Neural cell (in vitro differentiated cells): ENCODE measurements around the gene BIVM. TPM values are rescaled to one million over a fixed set of nuclear protein-coding genes. Genes with fewer than 3 reads are reported as not detected.
"Not testable (repeated sequence)": the region's sequence is repeated elsewhere in the genome, so short reads cannot be mapped to it uniquely, and the experiment has no call there.

Experiments used
- H2AFZ ChIP-seq: fragments of 200-600, 300-800 bp; sonication (generic), shearing (Covaris generic); 2 replicates; pipeline ENCODE4 v1.6.0; 2014; ENCODE audit warnings: low read depth, mild to moderate bottlenecking, antibody characterized with exemption, low read length, moderate library complexity
- H3F3A ChIP-seq: fragments of 200-600 bp; shearing (Covaris generic); 2 replicates; pipeline ENCODE4 v1.6.1; 2016; ENCODE audit warnings: mild to moderate bottlenecking, moderate library complexity, mixed read lengths, antibody characterized with exemption, low read length; ENCODE audit not compliant: insufficient read depth, poor library complexity, severe bottlenecking
- H3K27ac ChIP-seq: fragments of 200-600, 300-800 bp; sonication (generic), shearing (Covaris generic); 2 replicates; pipeline ENCODE4 v1.5.1; 2014; ENCODE audit warnings: mild to moderate bottlenecking, low read length, moderate library complexity
- H3K27me3 ChIP-seq: fragments of 300-800, 200-600 bp; sonication (generic), shearing (Covaris generic); 2 replicates; pipeline ENCODE4 v1.6.0; 2014; ENCODE audit warnings: mild to moderate bottlenecking, low read depth, low read length, moderate library complexity; ENCODE audit not compliant: insufficient read depth
- H3K36me3 ChIP-seq: fragments of 300-800, 200-600 bp; sonication (generic), shearing (Covaris generic); 2 replicates; pipeline ENCODE4 v1.5.1; 2014; ENCODE audit warnings: mild to moderate bottlenecking, antibody characterized with exemption, low read length, moderate library complexity; ENCODE audit not compliant: insufficient read depth
- H3K4me2 ChIP-seq: fragments of 300-800, 200-600 bp; sonication (generic), shearing (Covaris generic); 2 replicates; pipeline ENCODE4 v1.6.0; 2014; ENCODE audit warnings: mild to moderate bottlenecking, low read length
- H3K4me3 ChIP-seq: fragments of 300-800, 200-600 bp; sonication (generic), shearing (Covaris generic); 2 replicates; pipeline ENCODE4 v1.5.1; 2014; ENCODE audit warnings: mild to moderate bottlenecking, low read length, moderate library complexity
- H3K79me2 ChIP-seq: fragments of 200-600 bp; shearing (Covaris generic); replicated peaks from 2 replicates; pipeline ENCODE4 v1.6.0; 2014; ENCODE audit warnings: mild to moderate bottlenecking, low read length, moderate library complexity; ENCODE audit not compliant: insufficient read depth
- H3K9ac ChIP-seq: fragments of 300-800, 200-600 bp; sonication (generic), shearing (Covaris generic); 2 replicates; pipeline ENCODE4 v1.6.1; 2016; ENCODE audit warnings: mild to moderate bottlenecking, low read length, mixed read lengths
- H3K9me2 ChIP-seq: fragments of 200-600 bp; shearing (Covaris generic); 2 replicates; pipeline ENCODE4 v1.6.1; 2016; ENCODE audit warnings: mild to moderate bottlenecking, low read length, mixed read lengths; ENCODE audit not compliant: insufficient read depth
- H3K9me3 ChIP-seq: fragments of 200-600, 300-800 bp; sonication (generic), shearing (Covaris generic); 2 replicates; pipeline ENCODE4 v1.6.1; 2016; ENCODE audit warnings: mild to moderate bottlenecking, mixed run types, low read length, moderate library complexity, mixed read lengths
- H4K20me1 ChIP-seq: fragments of 200-600 bp; shearing (Covaris generic); 2 replicates; pipeline ENCODE4 v1.6.1; 2016; ENCODE audit warnings: mild to moderate bottlenecking, mixed run types; ENCODE audit not compliant: insufficient read depth
- EP300 ChIP-seq: fragments of 450-650 bp; conservative IDR thresholded peaks from 2 replicates; pipeline ENCODE4 v1.6.1; 2014; ENCODE audit warnings: antibody characterized with exemption, mild to moderate bottlenecking, moderate library complexity; ENCODE audit not compliant: poor library complexity, severe bottlenecking
- EZH2 ChIP-seq: fragments of 200-600, 300-800 bp; shearing (Covaris generic), sonication (generic); IDR thresholded peaks from 2 replicates; pipeline ENCODE4 v1.6.1; 2014; ENCODE audit warnings: antibody characterized with exemption, low read length, borderline replicate concordance, mild to moderate bottlenecking; ENCODE audit not compliant: insufficient read depth, poor library complexity, severe bottlenecking
- MXI1 ChIP-seq: fragments of 450-650 bp; conservative IDR thresholded peaks from 2 replicates; pipeline ENCODE4 v1.6.1; 2014; ENCODE audit warnings: antibody characterized with exemption, mild to moderate bottlenecking; ENCODE audit not compliant: poor library complexity, severe bottlenecking
- POLR2AphosphoS5 ChIP-seq: IDR thresholded peaks from 2 replicates; pipeline ENCODE4 v1.6.1; 2012
- RAD21 ChIP-seq: fragments of 450-650 bp; conservative IDR thresholded peaks from 2 replicates; pipeline ENCODE4 v1.6.1; 2014; ENCODE audit warnings: antibody characterized with exemption, mild to moderate bottlenecking, moderate library complexity
- SMC3 ChIP-seq: fragments of 450-650 bp; conservative IDR thresholded peaks from 2 replicates; pipeline ENCODE4 v1.6.1; 2014; ENCODE audit warnings: antibody characterized with exemption, mild to moderate bottlenecking, moderate library complexity; ENCODE audit not compliant: poor library complexity
- TAF1 ChIP-seq: IDR thresholded peaks from 2 replicates; pipeline ENCODE4 v1.6.1; 2012; ENCODE audit warnings: low read depth
- polyA plus RNA-seq: library from polyadenylated mRNA; depleted of rRNA; stranded (reverse); fragments of >200 nt; gene quantifications from 2 replicates; pipeline ENCODE4 v1.2.3, GENCODE V29; 2014
- TF ChIP-seq, protein P1 (sequence below): IDR thresholded peaks from 2 replicates; pipeline ENCODE4 v1.6.1; 2012; ENCODE audit warnings: borderline replicate concordance
- TF ChIP-seq, protein P2 (sequence below): fragments of 450-650 bp; IDR thresholded peaks from 2 replicates; pipeline ENCODE4 v1.5.1; 2014; ENCODE audit warnings: antibody characterized with exemption, mild to moderate bottlenecking, moderate library complexity; ENCODE audit not compliant: poor library complexity, severe bottlenecking

BIVM gene
- polyA plus RNA-seq, 1 donor from 2014 or later: 60.7 TPM

DNA sequence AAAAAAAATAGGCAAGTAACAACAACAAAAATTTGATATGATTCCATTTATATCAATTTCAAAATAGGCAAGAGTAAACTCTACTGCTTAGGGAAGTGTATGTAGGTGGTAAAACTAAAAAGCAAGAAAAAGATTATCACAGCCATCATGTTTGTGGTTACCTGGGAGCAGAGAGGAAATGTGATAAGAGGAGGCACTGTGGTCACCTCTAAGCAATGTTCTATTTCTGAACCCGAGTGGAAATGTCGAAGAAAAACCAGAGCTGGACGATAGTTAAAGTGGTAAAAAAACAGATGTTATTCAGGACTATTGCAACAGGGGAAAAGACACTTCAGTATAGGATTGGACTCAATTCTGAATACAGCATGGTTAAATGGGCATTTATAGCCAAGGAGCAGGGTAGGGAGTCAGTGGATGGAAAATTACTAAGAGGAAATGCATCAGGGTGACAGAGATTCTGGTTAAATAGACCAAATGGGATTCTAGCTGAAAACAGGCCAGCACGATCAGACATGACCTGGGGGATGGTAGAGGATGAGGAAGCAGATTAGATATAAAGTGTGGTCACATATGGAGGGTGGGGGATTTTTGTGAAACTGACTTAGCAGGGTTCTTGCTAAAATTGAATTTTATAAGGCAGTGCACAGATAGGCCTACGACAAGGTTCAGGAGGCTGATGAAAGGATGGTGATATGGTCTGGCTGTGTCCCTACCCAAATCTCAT, 19.3 kb upstream of the BIVM start:
- no peaks in the 10 kb centered on the region for H3K9me3 ChIP-seq
- no peaks in the 10 kb centered on the region for H3K27me3 ChIP-seq
- no peak overlapping the region for H3K9ac ChIP-seq
- no peaks in the 10 kb centered on the region for H3K79me2 ChIP-seq
- H3K9me2 ChIP-seq: no peaks in the 10 kb centered on the region
- H3K4me2 ChIP-seq: no peak overlapping the region
- no peaks in the 10 kb centered on the region for H4K20me1 ChIP-seq
- H2AFZ ChIP-seq: no peak overlapping the region
- TF ChIP-seq, protein P1, sequence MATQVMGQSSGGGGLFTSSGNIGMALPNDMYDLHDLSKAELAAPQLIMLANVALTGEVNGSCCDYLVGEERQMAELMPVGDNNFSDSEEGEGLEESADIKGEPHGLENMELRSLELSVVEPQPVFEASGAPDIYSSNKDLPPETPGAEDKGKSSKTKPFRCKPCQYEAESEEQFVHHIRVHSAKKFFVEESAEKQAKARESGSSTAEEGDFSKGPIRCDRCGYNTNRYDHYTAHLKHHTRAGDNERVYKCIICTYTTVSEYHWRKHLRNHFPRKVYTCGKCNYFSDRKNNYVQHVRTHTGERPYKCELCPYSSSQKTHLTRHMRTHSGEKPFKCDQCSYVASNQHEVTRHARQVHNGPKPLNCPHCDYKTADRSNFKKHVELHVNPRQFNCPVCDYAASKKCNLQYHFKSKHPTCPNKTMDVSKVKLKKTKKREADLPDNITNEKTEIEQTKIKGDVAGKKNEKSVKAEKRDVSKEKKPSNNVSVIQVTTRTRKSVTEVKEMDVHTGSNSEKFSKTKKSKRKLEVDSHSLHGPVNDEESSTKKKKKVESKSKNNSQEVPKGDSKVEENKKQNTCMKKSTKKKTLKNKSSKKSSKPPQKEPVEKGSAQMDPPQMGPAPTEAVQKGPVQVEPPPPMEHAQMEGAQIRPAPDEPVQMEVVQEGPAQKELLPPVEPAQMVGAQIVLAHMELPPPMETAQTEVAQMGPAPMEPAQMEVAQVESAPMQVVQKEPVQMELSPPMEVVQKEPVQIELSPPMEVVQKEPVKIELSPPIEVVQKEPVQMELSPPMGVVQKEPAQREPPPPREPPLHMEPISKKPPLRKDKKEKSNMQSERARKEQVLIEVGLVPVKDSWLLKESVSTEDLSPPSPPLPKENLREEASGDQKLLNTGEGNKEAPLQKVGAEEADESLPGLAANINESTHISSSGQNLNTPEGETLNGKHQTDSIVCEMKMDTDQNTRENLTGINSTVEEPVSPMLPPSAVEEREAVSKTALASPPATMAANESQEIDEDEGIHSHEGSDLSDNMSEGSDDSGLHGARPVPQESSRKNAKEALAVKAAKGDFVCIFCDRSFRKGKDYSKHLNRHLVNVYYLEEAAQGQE: no peak
- TF ChIP-seq, protein P2, sequence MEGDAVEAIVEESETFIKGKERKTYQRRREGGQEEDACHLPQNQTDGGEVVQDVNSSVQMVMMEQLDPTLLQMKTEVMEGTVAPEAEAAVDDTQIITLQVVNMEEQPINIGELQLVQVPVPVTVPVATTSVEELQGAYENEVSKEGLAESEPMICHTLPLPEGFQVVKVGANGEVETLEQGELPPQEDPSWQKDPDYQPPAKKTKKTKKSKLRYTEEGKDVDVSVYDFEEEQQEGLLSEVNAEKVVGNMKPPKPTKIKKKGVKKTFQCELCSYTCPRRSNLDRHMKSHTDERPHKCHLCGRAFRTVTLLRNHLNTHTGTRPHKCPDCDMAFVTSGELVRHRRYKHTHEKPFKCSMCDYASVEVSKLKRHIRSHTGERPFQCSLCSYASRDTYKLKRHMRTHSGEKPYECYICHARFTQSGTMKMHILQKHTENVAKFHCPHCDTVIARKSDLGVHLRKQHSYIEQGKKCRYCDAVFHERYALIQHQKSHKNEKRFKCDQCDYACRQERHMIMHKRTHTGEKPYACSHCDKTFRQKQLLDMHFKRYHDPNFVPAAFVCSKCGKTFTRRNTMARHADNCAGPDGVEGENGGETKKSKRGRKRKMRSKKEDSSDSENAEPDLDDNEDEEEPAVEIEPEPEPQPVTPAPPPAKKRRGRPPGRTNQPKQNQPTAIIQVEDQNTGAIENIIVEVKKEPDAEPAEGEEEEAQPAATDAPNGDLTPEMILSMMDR: no peak
- no peak for TF ChIP-seq POLR2AphosphoS5
- TF ChIP-seq EP300: no peak
- TF ChIP-seq EZH2: no peak
- no peak overlapping the region for H3K4me3 ChIP-seq
- peaks cover 14% of the 10 kb centered on the region for H3K36me3 ChIP-seq
- no peak overlapping the region for H3K27ac ChIP-seq
- no peaks in the 10 kb centered on the region for H3F3A ChIP-seq

DNA sequence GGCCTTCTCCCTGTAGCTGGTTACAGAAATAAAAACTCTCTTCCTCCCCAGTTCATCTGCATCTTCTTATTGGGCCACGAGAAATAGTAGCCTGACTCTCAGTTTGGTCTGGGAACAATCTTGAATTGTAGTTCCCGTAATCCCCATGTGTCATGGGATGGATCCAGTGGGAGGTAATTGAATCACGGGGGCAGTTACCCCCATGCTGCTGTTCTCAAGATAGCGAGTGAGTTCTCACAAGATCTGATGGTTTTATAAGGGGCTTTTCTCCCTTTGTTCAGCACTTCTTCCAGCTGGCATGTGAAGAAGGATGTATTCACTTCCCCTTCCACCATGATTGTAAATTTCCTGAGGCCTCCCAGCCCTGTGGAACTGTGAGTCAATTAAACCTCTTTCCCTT, 18.3 kb upstream of the BIVM start:
- H3F3A ChIP-seq, H3K4me2 ChIP-seq, H3K27me3 ChIP-seq, H4K20me1 ChIP-seq, H3K9me3 ChIP-seq, H3K9ac ChIP-seq, H3K27ac ChIP-seq, H3K9me2 ChIP-seq, H2AFZ ChIP-seq, H3K79me2 ChIP-seq, H3K4me3 ChIP-seq: not testable (repeated sequence)
- peaks cover 14% of the 10 kb centered on the region for H3K36me3 ChIP-seq

DNA sequence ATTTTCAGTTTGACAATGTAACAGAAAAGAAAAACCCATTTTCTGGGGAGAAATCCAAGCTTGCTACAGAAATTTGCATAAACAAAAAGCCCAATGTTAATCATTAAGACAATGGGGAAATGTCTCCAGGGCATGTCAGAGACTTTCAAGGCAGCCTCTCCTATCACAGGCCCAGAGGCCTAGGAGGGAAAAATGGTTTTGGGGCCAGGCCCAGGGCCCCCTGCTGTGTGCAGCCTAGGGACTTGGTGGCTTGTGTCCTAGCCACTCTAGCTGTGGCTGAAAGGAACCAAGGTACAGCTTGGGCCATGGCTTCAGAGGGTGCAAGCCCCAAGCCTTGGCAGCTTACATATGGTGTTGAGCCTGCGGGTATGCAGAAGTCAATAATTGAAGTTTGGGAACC, 17.3 kb upstream of the BIVM start:
- TF ChIP-seq EP300: no peak
- TF ChIP-seq RAD21: no peak
- TF ChIP-seq, protein P2: no peak
- TF ChIP-seq TAF1: no peak
- no peak for TF ChIP-seq EZH2
- no peak for TF ChIP-seq MXI1
- no peak for TF ChIP-seq POLR2AphosphoS5
- TF ChIP-seq, protein P1: no peak
- TF ChIP-seq SMC3: no peak
- Histone ChIP-seq H3K9ac (no peak overlapping the region), H3K9me3 (no peaks in the 10 kb centered on the region), H3K4me3 (no peak overlapping the region), H2AFZ (no peak overlapping the region), H3K4me2 (no peak overlapping the region), H3K27ac (no peak overlapping the region), H3F3A (no peaks in the 10 kb centered on the region), H3K9me2 (no peaks in the 10 kb centered on the region), H3K36me3 (peaks cover 15% of the 10 kb centered on the region), H3K27me3 (no peaks in the 10 kb centered on the region), H4K20me1 (no peaks in the 10 kb centered on the region), H3K79me2 (no peaks in the 10 kb centered on the region)
